NCI-H446 (cell line): ENCODE results near the gene ASIC4.
A peak's percentile ranks its signal among the peaks of the same experiment; 100 is the strongest.

Experiments used
- DNase-seq, 2 experiments: peaks; one replicate each; lab custom pipeline; 2025; lab: John Stamatoyannopoulos, UW

ASIC4 gene

DNA sequence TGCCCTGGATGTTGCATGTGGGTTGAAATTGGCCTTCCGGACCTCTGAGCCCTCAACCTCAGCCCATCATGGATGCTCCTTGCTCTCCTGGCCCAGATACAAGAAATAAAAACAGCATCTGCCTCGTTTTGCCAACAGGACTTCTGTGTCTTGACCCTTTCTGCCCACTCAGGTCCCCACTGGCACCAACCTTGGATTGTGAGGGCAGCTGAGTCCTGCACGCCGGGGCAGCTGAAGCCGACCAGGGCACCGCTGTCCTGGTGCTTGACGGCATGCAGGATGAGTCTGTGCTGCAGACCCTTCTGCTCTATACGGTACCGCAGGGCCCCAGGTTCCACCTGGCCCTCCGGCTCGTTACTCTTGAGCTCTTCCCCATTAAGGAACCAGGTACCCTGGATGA, 52.4 kb downstream of the ASIC4 start:
- DNase-seq, result no peak

DNA sequence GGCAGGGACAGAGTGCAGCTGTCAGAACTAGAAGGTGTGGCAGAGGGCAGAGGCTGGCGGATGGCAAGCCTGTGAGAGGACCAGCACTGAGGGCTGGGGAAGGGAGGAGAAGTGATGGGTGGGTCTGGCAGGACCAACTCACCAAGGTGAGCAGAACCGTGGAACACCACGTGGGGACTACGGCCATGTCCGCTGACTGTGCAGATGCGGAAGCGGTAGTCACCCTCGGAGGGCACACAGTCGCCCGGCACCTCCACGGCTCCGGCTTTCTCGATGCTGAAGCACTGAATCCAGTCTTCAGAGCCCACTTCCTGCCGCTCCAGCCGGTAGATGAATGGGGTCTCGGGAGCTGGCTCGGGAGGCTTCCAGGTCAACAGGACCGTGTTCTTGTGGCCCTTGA, 52.8 kb downstream of the ASIC4 start:
- DNase-seq, result no peak

DNA sequence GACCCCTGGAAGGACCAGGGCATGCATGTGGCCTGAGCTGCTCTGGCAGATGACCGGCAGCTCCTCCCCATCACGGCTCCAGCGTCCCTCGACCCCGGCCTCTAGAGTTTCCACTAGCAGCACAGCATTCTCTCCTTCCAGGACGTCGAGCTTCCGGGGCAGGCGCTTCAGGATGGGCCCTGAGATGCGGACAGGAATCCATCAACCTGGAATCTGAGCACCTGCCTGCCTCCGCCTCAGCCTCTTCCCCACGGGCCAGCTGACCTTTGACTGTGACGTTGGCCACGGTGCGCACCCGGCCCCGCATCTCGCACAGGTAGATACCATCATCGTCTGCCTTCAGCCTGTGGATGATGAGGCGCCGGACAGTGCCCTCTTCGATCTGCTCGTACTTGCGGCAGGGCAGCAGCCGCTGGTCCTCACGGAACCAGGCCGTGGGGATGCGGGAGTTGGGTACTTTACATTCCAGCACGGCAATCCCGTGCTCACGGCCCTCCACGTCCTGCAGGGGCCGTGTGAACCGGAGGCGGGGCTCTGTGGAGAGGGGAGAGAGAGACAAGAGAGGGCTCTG, 53.6 kb downstream of the ASIC4 start:
- no peak for DNase-seq

DNA sequence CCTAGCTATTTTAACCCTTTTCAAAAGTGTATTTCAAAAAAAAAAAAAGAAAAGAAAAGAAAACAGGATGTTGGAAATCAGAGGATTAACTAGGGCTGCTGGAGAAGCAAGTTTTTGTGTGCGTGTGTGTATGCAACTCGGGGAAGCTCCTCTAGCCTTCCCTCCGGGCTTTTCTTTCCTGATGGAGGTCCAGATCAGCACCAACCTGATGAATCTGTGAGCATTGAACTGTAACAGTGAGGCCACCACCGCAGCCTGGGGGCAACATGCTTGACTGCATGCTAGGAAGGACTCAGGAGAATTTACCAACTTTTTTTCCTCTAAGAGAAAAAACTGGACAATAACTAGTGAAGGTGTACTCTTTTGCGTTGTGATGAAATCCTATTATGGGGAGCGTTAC, 54.8 kb downstream of the ASIC4 start:
- DNase-seq, result no peak

DNA sequence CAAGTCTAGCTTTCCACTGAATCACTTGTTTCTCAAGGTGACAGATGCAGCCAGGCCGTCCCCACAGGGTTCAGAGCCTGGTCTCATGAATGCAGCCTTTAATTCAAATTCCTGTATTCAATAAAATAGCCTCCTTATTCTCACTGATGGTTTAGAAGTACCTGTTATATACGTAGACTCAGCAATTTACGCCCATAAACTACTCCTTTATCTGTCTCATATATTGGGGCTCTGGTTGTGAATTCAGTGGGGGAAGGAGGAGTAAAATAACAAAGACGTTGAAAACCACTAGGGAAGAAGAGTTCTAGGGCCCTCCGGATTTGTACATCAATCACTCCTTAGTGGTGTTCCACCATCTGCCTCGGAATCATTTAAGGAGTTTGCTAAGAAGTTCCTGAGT, 55.4 kb downstream of the ASIC4 start:
- no peak for DNase-seq

DNA sequence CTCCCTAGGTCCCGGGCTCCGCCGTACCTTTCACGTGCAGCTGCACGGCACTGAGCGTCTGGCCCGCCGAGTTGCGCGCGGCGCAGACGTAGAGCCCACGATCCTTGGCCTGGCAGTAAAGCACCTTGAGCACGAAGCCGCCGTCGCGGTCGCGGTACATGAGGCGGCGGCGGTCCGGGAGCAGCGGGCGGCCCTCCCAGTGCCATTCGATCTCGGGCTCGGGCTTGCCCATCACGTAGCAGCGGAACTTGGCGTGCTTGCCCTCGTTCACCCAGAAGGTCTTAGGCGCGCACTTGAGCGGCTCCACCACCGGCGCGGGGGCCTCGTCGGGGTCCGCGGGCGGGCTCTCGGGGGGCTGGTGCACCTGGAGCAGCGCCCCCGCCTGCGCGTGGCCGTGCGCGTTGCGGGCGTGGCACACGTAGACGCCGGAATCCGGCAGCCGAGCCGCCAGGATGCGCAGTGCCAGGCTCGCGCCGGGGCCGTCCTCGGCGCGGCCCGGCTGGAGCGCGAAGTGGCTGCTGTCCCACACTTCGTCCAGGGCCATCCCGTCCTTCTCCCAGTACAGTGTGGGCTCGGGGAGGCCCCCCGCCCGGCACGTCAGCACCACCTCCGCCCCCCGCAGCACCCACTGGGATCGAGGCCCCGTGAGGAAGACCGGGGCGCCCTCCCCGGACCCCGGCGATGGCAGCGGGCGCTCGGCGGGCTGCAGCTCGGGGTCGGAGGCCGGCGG, 56.1 kb downstream of the ASIC4 start:
- no peak for DNase-seq

DNA sequence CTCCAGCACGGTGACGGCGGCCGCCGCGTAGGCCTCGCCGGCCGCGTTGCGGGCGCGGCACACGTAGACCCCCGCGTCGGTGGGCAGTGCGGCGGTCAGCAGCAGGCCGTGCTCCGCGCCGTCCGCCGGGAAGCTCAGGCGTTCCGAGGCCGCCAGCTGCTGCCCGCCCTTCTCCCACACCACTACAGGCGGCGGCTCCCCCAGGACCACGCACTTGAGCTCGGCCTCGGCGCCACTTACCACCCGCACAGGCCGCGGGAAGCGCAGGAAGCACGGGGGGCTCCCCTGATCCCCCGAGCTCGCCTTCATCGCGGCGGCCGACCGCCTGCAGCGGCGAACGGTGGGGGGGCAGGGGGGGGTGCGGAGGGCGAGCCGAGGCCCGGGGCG, 56.6 kb downstream of the ASIC4 start:
- no peak for DNase-seq

DNA sequence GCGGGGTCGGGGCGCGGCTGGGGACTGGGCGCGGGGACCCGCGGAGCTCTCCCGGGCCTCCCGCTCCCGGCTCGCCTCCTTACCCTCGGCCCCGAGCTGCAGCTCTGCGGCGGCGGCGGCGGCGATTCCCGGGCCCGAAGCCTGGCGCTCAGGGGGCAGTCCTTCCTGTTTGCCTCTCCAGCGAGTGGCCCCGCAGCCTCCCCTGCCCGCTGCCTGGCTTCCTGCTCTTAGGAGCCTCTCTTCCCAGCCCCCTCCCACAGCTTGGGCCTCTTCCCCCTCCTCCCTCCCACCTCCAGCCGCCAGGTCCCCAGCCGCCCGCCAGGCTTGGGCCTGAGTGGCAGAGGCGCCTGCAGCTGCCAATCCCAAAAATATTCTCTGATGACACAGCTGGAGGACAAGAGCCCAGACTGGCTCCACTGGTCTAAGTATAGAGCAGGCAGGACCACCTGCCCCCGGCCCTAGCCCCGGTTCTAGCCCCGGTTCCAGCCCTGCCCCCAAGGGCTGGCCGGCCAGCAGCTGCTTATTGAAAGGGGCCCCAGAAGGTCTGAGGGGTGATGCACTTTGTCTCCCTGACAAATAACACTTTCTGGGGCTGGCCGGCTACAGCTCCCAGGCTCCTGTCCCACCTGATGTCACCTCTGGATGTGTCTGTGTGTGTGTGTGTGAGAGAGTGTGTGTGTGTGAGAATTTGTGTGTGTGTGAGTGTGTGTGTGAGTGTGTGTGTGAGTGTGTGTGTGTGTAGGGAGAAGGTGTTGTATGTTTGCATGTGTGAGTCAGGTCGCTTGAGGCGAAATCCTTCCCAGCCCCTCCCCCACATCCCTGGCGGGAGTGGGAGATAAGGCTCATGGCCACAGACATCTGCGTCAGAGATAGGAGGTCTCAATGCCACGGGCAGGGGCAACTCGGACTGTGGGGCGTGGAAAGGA, 57.3 kb downstream of the ASIC4 start, which contains the start of gene OBSL1:
OBSL1 (minus strand) TSS at position 229 of the 926 bp plus-strand sequence. CDS start 307 bp downstream, outside the sequence.
- DNase-seq, result peak in 1 of 2 experiments; percentile 56

DNA sequence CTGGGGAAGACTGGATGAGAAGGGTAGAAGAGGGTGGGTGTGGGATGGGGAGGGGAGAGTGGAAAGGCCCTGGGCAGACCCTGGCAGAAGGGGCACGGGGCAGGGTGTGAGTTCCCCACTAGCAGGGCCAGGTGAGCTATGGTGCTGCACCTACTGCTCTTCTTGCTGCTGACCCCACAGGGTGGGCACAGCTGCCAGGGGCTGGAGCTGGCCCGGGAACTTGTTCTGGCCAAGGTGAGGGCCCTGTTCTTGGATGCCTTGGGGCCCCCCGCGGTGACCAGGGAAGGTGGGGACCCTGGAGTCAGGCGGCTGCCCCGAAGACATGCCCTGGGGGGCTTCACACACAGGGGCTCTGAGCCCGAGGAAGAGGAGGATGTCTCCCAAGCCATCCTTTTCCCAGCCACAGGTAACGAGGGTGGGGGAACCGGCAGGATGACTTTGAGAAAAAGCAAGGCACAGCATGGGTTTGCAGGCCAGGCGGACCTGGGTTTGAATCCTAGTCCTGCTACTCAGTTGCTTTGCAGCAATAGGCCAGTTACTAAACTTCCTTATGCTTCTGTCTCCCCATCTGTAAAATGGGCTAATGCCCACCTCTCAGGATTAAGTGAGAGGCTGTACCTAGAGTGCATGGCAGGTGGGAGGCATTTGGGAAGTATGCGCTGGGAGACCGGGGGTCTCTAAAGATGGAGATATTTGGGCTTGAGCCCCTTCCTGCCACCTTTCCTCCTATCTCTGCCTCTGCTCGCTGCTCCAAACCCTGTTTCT, 58.1 kb downstream of the ASIC4 start, which contains the start of gene INHA:
INHA (plus strand) TSS at position 74 of the 765 bp plus-strand sequence; CDS start at position 139, 65 bp downstream.
- DNase-seq, result no peak

DNA sequence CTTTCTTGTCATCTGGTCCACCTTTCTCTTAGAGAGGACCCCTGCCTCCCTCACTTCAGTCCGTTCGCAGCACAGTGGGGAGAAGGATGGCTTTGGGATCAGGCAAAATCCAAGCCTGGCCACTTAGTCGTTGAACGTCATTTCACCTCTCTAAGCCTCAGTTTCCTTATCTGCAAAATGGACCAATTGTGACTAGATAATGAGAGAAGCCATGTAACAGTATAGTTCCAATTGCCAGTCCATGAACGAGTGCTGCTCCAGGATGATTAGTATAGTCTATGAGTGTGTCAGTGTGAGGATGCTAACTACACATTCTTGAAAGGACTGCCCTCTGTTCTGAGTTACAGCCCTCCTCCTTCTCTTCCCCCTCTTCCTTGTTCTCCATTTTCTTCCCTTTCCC, 58.9 kb downstream of the ASIC4 start:
- DNase-seq, result no peak

DNA sequence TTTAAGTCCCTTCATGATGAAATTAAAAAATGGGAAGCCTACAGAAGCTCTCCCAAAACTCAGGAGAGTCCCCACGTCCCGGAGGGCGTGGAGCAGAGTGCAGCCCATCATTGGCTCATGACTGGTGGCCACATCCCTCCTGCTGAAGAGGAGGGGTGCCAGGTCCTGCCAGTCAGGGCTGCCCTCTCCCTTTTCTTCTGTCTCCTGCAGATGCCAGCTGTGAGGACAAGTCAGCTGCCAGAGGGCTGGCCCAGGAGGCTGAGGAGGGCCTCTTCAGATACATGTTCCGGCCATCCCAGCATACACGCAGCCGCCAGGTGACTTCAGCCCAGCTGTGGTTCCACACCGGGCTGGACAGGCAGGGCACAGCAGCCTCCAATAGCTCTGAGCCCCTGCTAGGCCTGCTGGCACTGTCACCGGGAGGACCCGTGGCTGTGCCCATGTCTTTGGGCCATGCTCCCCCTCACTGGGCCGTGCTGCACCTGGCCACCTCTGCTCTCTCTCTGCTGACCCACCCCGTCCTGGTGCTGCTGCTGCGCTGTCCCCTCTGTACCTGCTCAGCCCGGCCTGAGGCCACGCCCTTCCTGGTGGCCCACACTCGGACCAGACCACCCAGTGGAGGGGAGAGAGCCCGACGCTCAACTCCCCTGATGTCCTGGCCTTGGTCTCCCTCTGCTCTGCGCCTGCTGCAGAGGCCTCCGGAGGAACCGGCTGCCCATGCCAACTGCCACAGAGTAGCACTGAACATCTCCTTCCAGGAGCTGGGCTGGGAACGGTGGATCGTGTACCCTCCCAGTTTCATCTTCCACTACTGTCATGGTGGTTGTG, 60.4 kb downstream of the ASIC4 start:
- no peak for DNase-seq

DNA sequence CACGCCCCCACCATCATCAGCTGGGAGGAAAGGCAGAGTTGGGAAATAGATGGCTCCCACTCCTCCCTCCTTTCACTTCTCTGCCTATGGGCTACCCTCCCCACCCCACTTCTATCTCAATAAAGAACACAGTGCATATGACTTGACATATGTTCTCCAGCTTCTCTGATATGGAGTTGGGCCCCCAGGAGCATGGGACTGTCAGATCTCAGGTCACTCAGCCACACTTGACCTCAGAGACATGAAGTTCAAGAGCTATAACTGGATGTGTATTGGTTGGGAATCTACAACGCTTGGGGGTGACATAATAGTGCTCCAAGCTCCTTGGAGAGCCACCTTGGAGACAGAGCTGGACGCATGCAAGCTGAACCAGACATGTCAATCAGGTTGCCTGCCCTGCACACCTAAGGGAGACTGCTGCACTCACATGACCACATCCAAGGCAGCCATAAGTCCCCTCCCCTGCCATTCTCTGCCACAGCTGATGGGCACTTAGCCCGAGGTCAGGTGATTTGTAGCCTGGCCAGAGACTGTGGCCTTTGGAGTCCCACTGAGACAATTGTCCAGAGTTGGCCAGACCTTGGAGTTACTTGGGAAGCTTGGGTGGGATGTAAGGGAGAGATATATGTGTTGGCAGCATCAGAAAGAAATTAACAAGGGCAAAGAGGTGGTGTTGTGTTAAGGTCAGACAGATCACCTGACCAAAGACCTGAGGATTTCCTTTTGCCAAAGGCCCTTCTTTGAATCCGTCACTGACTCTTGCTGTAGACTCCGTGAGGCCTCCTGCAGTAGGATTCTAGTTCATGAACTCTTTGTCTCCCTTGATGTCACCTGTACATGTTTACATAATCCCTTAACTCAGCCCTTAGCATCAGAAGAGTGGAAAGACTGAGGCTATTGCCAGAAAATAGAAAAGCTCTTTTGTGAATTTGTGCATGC, 61.6 kb downstream of the ASIC4 start:
- no peak for DNase-seq

DNA sequence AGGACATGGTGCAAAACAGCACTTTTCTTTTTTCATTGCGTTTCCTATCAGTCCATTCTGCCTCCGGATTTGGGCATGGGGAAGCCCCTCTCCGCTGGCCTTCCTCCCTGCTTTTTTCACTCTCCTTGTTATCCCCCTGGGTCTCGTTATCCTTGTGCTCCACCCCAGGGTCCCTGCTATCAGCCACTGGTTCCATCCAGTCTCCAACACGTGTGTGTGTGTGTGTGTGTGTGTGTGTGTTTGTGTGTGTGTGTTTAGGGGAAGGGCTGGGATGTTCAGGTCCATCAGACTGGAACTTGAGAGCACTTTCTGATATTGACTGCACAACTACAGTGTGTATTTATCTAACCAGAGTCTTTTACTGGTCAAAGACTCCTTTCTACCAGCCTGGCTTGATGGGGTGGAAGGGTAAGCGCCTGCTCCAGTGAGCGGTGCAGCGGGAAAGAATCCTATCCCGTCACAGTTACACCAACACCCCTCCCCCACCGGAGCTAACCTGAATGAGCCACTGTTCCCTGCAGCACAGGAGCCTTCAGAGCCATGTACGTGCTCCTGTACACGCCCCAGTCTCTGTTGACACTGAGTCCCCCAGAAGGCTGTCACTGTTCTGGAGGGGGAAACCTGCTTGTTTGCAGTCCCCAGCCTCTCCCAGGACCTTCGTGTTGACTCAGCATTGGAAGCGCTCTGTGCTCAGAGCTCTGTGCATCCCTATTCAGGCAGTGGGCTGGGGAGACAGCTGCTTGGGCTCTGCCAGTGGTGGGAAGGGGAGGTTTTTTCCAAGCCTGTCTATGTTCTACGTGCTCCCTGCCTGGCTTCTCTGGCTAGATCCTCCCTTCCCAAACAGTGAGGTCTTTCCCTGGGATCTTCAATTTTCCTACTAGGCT, 62.5 kb downstream of the ASIC4 start:
- no peak for DNase-seq

DNA sequence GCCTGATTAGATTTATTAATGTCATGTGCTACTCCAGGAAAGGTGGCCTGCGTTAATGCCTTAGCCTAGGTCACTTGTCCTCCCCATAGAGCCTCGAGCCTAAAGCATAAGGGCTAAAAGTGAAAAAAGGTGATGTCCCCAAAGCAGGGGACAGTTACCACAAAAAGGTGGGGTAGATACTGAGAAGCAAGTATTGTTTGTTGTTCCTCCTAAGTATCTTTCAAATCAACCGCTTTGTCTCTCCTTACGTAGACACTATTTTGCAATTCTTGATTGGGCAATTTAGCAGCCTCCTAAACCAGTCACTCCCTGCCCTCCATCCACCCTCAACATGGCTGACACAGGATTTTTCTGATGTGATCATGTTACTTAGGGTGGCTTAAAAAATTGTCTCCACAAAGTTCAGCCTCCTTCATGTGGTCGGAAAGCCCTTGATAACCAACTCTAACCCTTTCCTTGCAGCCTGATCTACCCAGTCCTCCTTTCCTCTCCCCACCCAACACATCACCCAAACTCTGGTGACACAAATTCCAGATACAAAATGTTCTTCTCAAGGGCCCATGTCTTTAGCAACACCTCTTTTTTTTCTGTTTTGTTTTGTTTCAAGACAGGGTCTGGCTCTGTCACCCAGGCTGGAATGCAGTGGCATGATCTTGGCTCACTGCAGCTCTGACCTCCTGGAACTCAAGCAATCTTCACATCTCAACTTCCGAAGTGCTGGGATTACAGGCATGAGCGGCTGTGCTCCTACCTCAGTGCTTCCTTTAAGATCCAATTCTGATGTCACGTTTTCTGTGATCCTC, 64.7 kb downstream of the ASIC4 start:
- no peak for DNase-seq

DNA sequence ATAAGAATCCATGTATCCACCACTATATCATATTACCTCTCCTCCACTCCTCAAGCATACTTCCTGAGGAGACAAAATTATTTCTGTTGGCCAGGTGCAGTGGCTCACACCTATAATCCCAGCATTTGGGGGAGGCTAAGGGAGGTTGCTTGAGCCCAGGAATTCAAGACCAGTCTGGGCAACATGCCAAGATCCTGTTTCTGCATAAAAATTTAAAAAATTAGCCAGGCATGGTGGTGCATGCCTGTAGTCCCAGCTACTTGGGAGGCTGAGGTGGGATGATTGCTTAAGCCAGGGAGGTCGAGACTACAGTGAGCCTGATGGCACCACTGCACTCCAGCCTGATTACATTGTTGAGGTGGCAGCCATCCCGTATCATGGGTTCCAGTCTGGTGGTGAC, 67.1 kb downstream of the ASIC4 start:
- DNase-seq, result no peak
